H9 (cell line): ENCODE measurements around the gene CDH22. TPM values are rescaled to one million over a fixed set of nuclear protein-coding genes. Genes with fewer than 3 reads are reported as not detected.

Experiments used
- DNase-seq: peaks from one replicate; pipeline ENCODE4 v3.0.0-alpha.2; 2017
- H2AFZ ChIP-seq: one replicate; pipeline ENCODE4 v1.6.1; 2013; ENCODE audit warnings: mild to moderate bottlenecking, low read length, control low read depth, moderate library complexity
- H2AK5ac ChIP-seq: 2 replicates; pipeline ENCODE4 v1.6.1; 2013; ENCODE audit warnings: low read length, control low read depth, mixed read lengths; ENCODE audit not compliant: insufficient read length
- H2BK120ac ChIP-seq: one replicate; pipeline ENCODE4 v1.6.1; 2013; ENCODE audit warnings: low read depth, mild to moderate bottlenecking, low read length, control low read depth, inconsistent platforms; ENCODE audit not compliant: poor library complexity, severe bottlenecking
- H2BK12ac ChIP-seq: 2 replicates; pipeline ENCODE4 v1.6.1; 2013; ENCODE audit warnings: low read length, control low read depth, mixed read lengths, low read depth; ENCODE audit not compliant: insufficient read length
- H2BK15ac ChIP-seq: 2 replicates; pipeline ENCODE4 v1.6.1; 2013; ENCODE audit warnings: low read depth, low read length, control low read depth
- H2BK20ac ChIP-seq: one replicate; pipeline ENCODE4 v1.6.1; 2013; ENCODE audit warnings: low read depth, mild to moderate bottlenecking, low read length, control low read depth, inconsistent platforms; ENCODE audit not compliant: poor library complexity, severe bottlenecking
- H2BK5ac ChIP-seq: 2 replicates; pipeline ENCODE4 v1.6.1; 2013; ENCODE audit warnings: low read length, control low read depth, mixed read lengths; ENCODE audit not compliant: insufficient read length
- H3K14ac ChIP-seq: 2 replicates; pipeline ENCODE4 v1.6.1; 2013; ENCODE audit warnings: low read length, control low read depth; ENCODE audit not compliant: insufficient read depth
- H3K18ac ChIP-seq: 2 replicates; pipeline ENCODE4 v1.6.1; 2013; ENCODE audit warnings: low read depth, mild to moderate bottlenecking, mixed read lengths, low read length, control low read depth; ENCODE audit not compliant: insufficient read length
- H3K23ac ChIP-seq: 2 replicates; pipeline ENCODE4 v1.6.1; 2013; ENCODE audit warnings: low read length, control low read depth, mixed read lengths, low read depth; ENCODE audit not compliant: insufficient read length
- H3K23me2 ChIP-seq: 2 replicates; pipeline ENCODE4 v1.6.1; 2013; ENCODE audit warnings: low read depth, mild to moderate bottlenecking, mixed read lengths, low read length, control low read depth; ENCODE audit not compliant: insufficient read length, poor library complexity, severe bottlenecking
- H3K27ac ChIP-seq: 2 replicates; pipeline ENCODE4 v1.5.1; 2013; ENCODE audit warnings: low read length, control low read depth, mixed read lengths, low read depth; ENCODE audit not compliant: insufficient read length
- H3K27me3 ChIP-seq: 2 replicates; pipeline ENCODE4 v1.6.1; 2013; ENCODE audit warnings: low read length, control low read depth, inconsistent platforms; ENCODE audit not compliant: insufficient read depth
- H3K4ac ChIP-seq: 2 replicates; pipeline ENCODE4 v1.6.1; 2013; ENCODE audit warnings: low read depth, mild to moderate bottlenecking, control low read depth, inconsistent platforms, low read length, moderate library complexity
- H3K4me1 ChIP-seq: 2 replicates; pipeline ENCODE4 v1.6.1; 2013; ENCODE audit warnings: low read length, control low read depth, inconsistent platforms; ENCODE audit not compliant: insufficient read depth
- H3K4me2 ChIP-seq: 2 replicates; pipeline ENCODE4 v1.6.1; 2013; ENCODE audit warnings: low read length, control low read depth, mixed read lengths; ENCODE audit not compliant: insufficient read length, insufficient read depth
- H3K56ac ChIP-seq: 2 replicates; pipeline ENCODE4 v1.6.1; 2013; ENCODE audit warnings: low read depth, mild to moderate bottlenecking, mixed read lengths, low read length, control low read depth; ENCODE audit not compliant: insufficient read length
- H3K79me1 ChIP-seq: 2 replicates; pipeline ENCODE4 v1.6.1; 2013; ENCODE audit warnings: low read depth, mild to moderate bottlenecking, moderate library complexity, low read length, control low read depth, inconsistent platforms; ENCODE audit not compliant: insufficient read depth, poor library complexity, severe bottlenecking
- H3K79me2 ChIP-seq: 2 replicates; pipeline ENCODE4 v1.6.1; 2013; ENCODE audit warnings: low read length, control low read depth, inconsistent platforms; ENCODE audit not compliant: insufficient read depth
- H3K9ac ChIP-seq: 2 replicates; pipeline ENCODE4 v1.6.1; 2013; ENCODE audit warnings: low read length, control low read depth, mixed read lengths; ENCODE audit not compliant: insufficient read length; ENCODE audit errors: extremely low read depth
- H3K9me3 ChIP-seq: one replicate; pipeline ENCODE4 v1.6.1; 2013; ENCODE audit warnings: low read depth, low read length, inconsistent platforms; ENCODE audit not compliant: control insufficient read depth
- H3T11ph ChIP-seq: one replicate; pipeline ENCODE4 v1.6.1; 2013; ENCODE audit warnings: mild to moderate bottlenecking, low read length, control low read depth, inconsistent platforms
- H4K20me1 ChIP-seq: one replicate; pipeline ENCODE4 v1.6.1; 2013; ENCODE audit not compliant: control insufficient read depth, insufficient read length, insufficient read depth
- H4K5ac ChIP-seq: 2 replicates; pipeline ENCODE4 v1.6.1; 2013; ENCODE audit warnings: low read depth, mild to moderate bottlenecking, mixed read lengths, low read length, control low read depth; ENCODE audit not compliant: insufficient read length
- H4K8ac ChIP-seq: replicated peaks from 2 replicates; pipeline ENCODE4 v1.6.1; 2013; ENCODE audit warnings: low read length, control low read depth, mixed read lengths, low read depth; ENCODE audit not compliant: insufficient read length
- H4K91ac ChIP-seq: 2 replicates; pipeline ENCODE4 v1.6.1; 2013; ENCODE audit warnings: low read depth, mild to moderate bottlenecking, moderate library complexity, mixed read lengths, low read length, control low read depth; ENCODE audit not compliant: insufficient read length
- H3K27ac Mint-ChIP-seq, 3 experiments: 2 replicates in 2 of 3; 3 replicates in 1 of 3; pipeline ENCODE4 v1.8.0; 2020 to 2021; ENCODE audit warnings: mixed read lengths in 3 of 3, mild to moderate bottlenecking in 1 of 3, moderate library complexity in 1 of 3
- H3K27me3 Mint-ChIP-seq: 2 replicates; pipeline ENCODE4 v1.8.0; 2021; ENCODE audit warnings: low read depth, mild to moderate bottlenecking, moderate library complexity, mixed read lengths
- H3K36me3 Mint-ChIP-seq, 3 experiments: 2 replicates in 2 of 3; 3 replicates in 1 of 3; pipeline ENCODE4 v1.8.0; 2020 to 2021; ENCODE audit warnings: low read depth in 3 of 3, mixed read lengths in 3 of 3; ENCODE audit not compliant: insufficient read depth in 1 of 3
- H3K4me1 Mint-ChIP-seq, 2 experiments: 2 replicates each; pipeline ENCODE4 v1.8.0; 2020; ENCODE audit warnings: mixed read lengths in 2 of 2
- H3K4me3 Mint-ChIP-seq, 2 experiments: 2 replicates in 1 of 2; 3 replicates in 1 of 2; pipeline ENCODE4 v1.8.0; 2020 to 2021; ENCODE audit warnings: mild to moderate bottlenecking in 2 of 2, mixed read lengths in 2 of 2, moderate library complexity in 1 of 2
- H3K9me3 Mint-ChIP-seq, 2 experiments: 2 replicates in 1 of 2; 3 replicates in 1 of 2; pipeline ENCODE4 v1.8.0; 2020; ENCODE audit warnings: mild to moderate bottlenecking in 2 of 2, mixed read lengths in 2 of 2, moderate library complexity in 1 of 2
- CTCF ChIP-seq: fragments of 200-600 bp; sonication (generic); conservative IDR thresholded peaks from 3 replicates; pipeline ENCODE4 v1.8.0; 2021; ENCODE audit warnings: antibody characterized with exemption, mild to moderate bottlenecking
- WGBS: extraction: QIAGEN DNeasy Blood & Tissue Kit; methylation state at CpG from one replicate; pipeline ENCODE4 v1.1.7; 2013; ENCODE audit warnings: missing lambda C conversion rate, low lambda C conversion rate, mixed read lengths; ENCODE audit not compliant: insufficient read length; ENCODE audit errors: extremely low coverage; 5-methylcytosine and 5-hydroxymethylcytosine counted together
- total RNA-seq: library from RNA; stranded (reverse); gene quantifications from 2 replicates; pipeline ENCODE4 v1.2.1, GENCODE V29; 2021

The CDH22 gene
- total RNA-seq, 1 experiment from 2014 or later, result not detected

- no CpG with 5 or more reads among the region's 4 CpGs for WGBS
Observed at GRCh38 chr20:46276531-46276930, 31.8 kb downstream of the CDH22 start.

More at GRCh38 chr20:46276531-46276930, 31.8 kb downstream of the CDH22 start:
- no peaks in the 10 kb centered on the region for H3K9me3 ChIP-seq
- no peak overlapping the region for H2AFZ ChIP-seq
- H4K91ac ChIP-seq, result no peak overlapping the region
- no peaks in the 10 kb centered on the region for H3K23me2 ChIP-seq
- no peak overlapping the region for H2BK20ac ChIP-seq
- no peaks in the 10 kb centered on the region for H3K79me2 ChIP-seq
- no peaks in the 10 kb centered on the region for H3K79me1 ChIP-seq
- no peak overlapping the region for H2AK5ac ChIP-seq
- Mint-ChIP-seq H3K9me3 (peaks cover 0 to 3% of the 10 kb centered on the region in 2 experiments; a peak in 1 of 5 replicates), H3K36me3 (no peaks in the 10 kb centered on the region), H3K4me1 (peaks cover 11 to 19% of the 10 kb centered on the region in 2 experiments), H3K4me3 (no peak overlapping the region), H3K27me3 (peaks cover 28% of the 10 kb centered on the region), H3K27ac (no peak overlapping the region)
- H3K27ac ChIP-seq, result no peak overlapping the region
- H4K5ac ChIP-seq, result no peak overlapping the region
- DNase-seq, result no peak
- H3K4ac ChIP-seq, result no peak overlapping the region
- no peaks in the 10 kb centered on the region for H3K4me1 ChIP-seq
- H4K8ac ChIP-seq, result no peak overlapping the region
- no peak overlapping the region for H2BK5ac ChIP-seq
- no peak overlapping the region for H3K9ac ChIP-seq
- H2BK120ac ChIP-seq, result no peak overlapping the region
- TF ChIP-seq CTCF, result no peak
- no peak overlapping the region for H3T11ph ChIP-seq
- no peak overlapping the region for H3K4me2 ChIP-seq
- H3K27me3 ChIP-seq, result no peaks in the 10 kb centered on the region
- no peak overlapping the region for H3K18ac ChIP-seq
- H3K14ac ChIP-seq, result no peak overlapping the region
- no peaks in the 10 kb centered on the region for H4K20me1 ChIP-seq
- H3K56ac ChIP-seq, result no peak overlapping the region
- H3K23ac ChIP-seq, result no peak overlapping the region
- no peak overlapping the region for H2BK12ac ChIP-seq
- H2BK15ac ChIP-seq, result no peak overlapping the region
